GM12874 (cell line): ENCODE data around the gene VASH1.

Experiments
- CTCF ChIP-seq: IDR thresholded peaks from 2 replicates; pipeline ENCODE4 v1.5.1; 2011; ENCODE audit warnings: low read depth, mild to moderate bottlenecking, control low read depth, low read length, moderate library complexity; ENCODE audit not compliant: insufficient read depth

The VASH1 gene

GRCh38 chr14:76780360-76780759 is 19.1 kb downstream of the VASH1 start:
- no peak for TF ChIP-seq CTCF

GRCh38 chr14:76780875-76781647 is 19.8 kb downstream of the VASH1 start:
- TF ChIP-seq CTCF, result no peak

- TF ChIP-seq CTCF, result no peak
Measured at GRCh38 chr14:76781648-76782051, 20.4 kb downstream of the VASH1 start.

GRCh38 chr14:76782115-76782884 is 21.0 kb downstream of the VASH1 start:
- no peak for TF ChIP-seq CTCF

GRCh38 chr14:76782885-76783566 is 21.8 kb downstream of the VASH1 start:
- TF ChIP-seq CTCF, result no peak

GRCh38 chr14:76784266-76784874 is 23.1 kb downstream of the VASH1 start:
- TF ChIP-seq CTCF, result no peak

- TF ChIP-seq CTCF, result peak; percentile 81
Measured at GRCh38 chr14:76784881-76785280, 23.6 kb downstream of the VASH1 start.
